Measurements from ENCODE around the gene ASCL2.

- TF ChIP-seq CTCF (IDR thresholded peaks at IDR 0.05) = no peak
- TF ChIP-seq POLR2A (IDR thresholded peaks at IDR 0.05) = no peak
- no peak for TF ChIP-seq POLR2AphosphoS5 (IDR thresholded peaks at IDR 0.05)
Observed at GRCh38 chr11:2304506-2305139, 34.2 kb upstream of the ASCL2 start.
